Measurements from ENCODE around the gene ACOT13. TPM values are rescaled to one million over a fixed set of nuclear protein-coding genes. Genes with fewer than 3 reads are reported as not detected.
"Not testable (repeated sequence)": the region's sequence is repeated elsewhere in the genome, so short reads cannot be mapped to it uniquely, and the experiment has no call there.

Gene ACOT13
- total and polyA plus RNA-seq, 8 donors: 23.3 to 25.2 (median 24.4) TPM

DNA sequence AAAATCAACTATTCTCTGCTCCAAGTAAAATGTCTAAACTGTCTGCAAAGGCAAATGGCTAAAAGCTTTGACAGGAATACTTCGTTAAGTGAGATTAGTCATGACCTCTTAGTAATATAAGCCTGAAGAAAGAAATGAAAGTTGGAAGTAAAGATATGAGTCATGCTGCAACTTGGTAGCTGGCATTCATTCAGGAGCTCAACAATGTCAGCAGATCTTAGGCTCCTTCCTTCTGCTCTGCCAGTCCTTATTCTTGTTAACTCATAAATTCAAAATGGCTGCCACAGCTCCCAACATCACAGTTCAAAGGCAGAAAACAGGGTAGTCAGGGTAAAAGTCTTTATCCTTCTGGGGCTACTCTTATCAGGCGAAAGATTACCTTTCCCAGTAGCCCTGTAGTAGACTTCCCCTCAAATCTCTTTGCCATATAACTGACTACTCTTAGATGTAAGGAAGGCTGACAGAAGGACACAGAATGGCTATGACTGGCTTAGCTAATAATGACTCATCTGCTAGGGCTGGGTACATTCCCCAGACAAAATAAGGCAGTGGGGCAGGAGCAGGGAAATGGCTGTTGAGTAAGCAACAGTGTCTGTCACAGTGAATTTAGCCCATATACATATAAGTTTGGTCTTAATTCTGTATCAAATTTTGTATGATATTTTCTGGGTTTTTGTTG lies 76.5 kb downstream of the ACOT13 start:
- Histone ChIP-seq H3K36me3 (no peaks in the 10 kb centered on the region), H3K27me3 (no peaks in the 10 kb centered on the region), H3K9me3 (no peaks in the 10 kb centered on the region), H3K27ac (peak overlapping the region; percentile 83 to 91), H3K4me3 (no peak overlapping the region), H3K4me1 (peaks cover 9 to 27% of the 10 kb centered on the region in 2 donors)
- peak; percentile 83 for ATAC-seq
- DNase-seq: no peak
- TF ChIP-seq, protein P1, sequence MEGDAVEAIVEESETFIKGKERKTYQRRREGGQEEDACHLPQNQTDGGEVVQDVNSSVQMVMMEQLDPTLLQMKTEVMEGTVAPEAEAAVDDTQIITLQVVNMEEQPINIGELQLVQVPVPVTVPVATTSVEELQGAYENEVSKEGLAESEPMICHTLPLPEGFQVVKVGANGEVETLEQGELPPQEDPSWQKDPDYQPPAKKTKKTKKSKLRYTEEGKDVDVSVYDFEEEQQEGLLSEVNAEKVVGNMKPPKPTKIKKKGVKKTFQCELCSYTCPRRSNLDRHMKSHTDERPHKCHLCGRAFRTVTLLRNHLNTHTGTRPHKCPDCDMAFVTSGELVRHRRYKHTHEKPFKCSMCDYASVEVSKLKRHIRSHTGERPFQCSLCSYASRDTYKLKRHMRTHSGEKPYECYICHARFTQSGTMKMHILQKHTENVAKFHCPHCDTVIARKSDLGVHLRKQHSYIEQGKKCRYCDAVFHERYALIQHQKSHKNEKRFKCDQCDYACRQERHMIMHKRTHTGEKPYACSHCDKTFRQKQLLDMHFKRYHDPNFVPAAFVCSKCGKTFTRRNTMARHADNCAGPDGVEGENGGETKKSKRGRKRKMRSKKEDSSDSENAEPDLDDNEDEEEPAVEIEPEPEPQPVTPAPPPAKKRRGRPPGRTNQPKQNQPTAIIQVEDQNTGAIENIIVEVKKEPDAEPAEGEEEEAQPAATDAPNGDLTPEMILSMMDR (IDR thresholded peaks at IDR 0.05): no peak
- intact Hi-C loops (cut with DNase I): no loop called here

GRCh38 chr6:24743944-24744335 lies 77.1 kb downstream of the ACOT13 start:
- intact Hi-C loops (cut with DNase I): no loop called here
- TF ChIP-seq, protein P1 (IDR thresholded peaks at IDR 0.05): no peak
- peak; percentile 8 for ATAC-seq
- Histone ChIP-seq H3K4me1 (peaks cover 9 to 27% of the 10 kb centered on the region in 2 donors), H3K27me3 (no peaks in the 10 kb centered on the region), H3K4me3 (no peak overlapping the region), H3K9me3 (no peaks in the 10 kb centered on the region), H3K27ac (peak overlapping the region; percentile 83 to 91), H3K36me3 (no peaks in the 10 kb centered on the region)
- DNase-seq: no peak

GRCh38 chr6:24744911-24745310 lies 78.0 kb downstream of the ACOT13 start:
- Histone ChIP-seq H3K36me3 (no peaks in the 10 kb centered on the region), H3K9me3 (no peaks in the 10 kb centered on the region), H3K4me3 (no peak overlapping the region), H3K4me1 (peaks cover 9 to 27% of the 10 kb centered on the region in 2 donors), H3K27me3 (no peaks in the 10 kb centered on the region), H3K27ac (peak overlapping the region; percentile 83 to 91)
- intact Hi-C loops (cut with DNase I): no loop called here
- DNase-seq (no peak), ATAC-seq (peak; percentile 62)
- TF ChIP-seq, protein P1 (IDR thresholded peaks at IDR 0.05): no peak

DNA sequence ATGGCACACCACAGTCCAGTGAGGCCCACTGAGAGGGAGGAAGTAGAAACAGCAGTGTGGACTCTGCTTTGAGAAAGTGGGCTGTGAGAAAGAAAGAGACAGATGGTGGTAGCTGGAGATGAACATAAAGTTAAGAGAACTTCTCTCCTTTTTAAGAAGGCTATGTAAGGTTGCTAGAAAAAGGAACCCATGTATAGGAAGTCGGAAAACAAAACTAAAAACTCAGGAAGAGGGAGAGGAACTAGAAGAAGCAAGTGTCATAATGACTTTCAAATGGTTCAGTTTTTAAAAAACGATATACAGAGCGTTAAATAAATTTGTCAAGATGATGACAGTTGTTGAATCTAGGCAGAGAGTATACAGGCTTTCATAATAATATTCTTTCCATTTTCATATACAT lies 82.4 kb downstream of the ACOT13 start:
- Histone ChIP-seq H3K4me1 (peaks cover 0 to 4% of the 10 kb centered on the region in 2 donors), H3K9me3 (peaks cover 0 to 2% of the 10 kb centered on the region in 2 donors), H3K36me3 (no peaks in the 10 kb centered on the region), H3K27me3 (no peaks in the 10 kb centered on the region), H3K27ac (peak overlapping the region; percentile 2 to 76), H3K4me3 (no peak overlapping the region)
- DNase-seq: no peak
- intact Hi-C loops (cut with DNase I): no loop called here
- no peak for ATAC-seq
- TF ChIP-seq, protein P1 (IDR thresholded peaks at IDR 0.05): no peak

DNA sequence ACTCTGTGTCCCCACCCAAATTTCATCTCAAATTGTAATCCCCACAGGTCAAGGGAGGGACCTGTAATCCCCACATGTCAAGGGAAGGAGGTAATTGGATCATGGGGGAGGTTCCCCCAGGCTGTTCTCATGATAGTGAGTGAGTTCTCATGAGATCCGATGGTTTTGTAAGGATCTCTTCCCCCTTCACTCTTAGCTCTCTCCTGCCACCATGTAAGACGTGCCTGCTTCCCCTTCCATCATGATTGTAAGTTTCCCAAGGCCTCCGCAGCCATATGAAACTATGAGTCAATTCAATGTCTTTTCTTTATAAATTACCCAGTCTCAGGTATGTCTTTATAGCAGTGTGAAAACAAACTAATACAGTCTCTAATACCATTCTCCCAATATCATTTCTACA lies 84.0 kb downstream of the ACOT13 start:
- H3K4me3 ChIP-seq; H3K36me3 ChIP-seq; ATAC-seq; H3K9me3 ChIP-seq; intact Hi-C loops (cut with DNase I); H3K27ac ChIP-seq; H3K4me1 ChIP-seq; DNase-seq; H3K27me3 ChIP-seq: not testable (repeated sequence)

GRCh38 chr6:24752503-24752902 lies 85.6 kb downstream of the ACOT13 start:
- Histone ChIP-seq H3K4me1 (no peaks in the 10 kb centered on the region), H3K4me3 (no peak overlapping the region), H3K36me3 (no peaks in the 10 kb centered on the region), H3K9me3 (peaks cover 0 to 2% of the 10 kb centered on the region in 2 donors), H3K27me3 (no peaks in the 10 kb centered on the region), H3K27ac (no peak overlapping the region)
- TF ChIP-seq, protein P1 (IDR thresholded peaks at IDR 0.05): no peak
- ATAC-seq (no peak), DNase-seq (no peak)
- intact Hi-C loops (cut with DNase I): no loop called here

Data from left lung (tissue), 10 donors.